Activated T-cell treated with anti-CD3 and anti-CD28 coated beads for 1 hour (primary cell): ENCODE results near the gene ADGRD1.
"Not testable (repeated sequence)": the region's sequence is repeated elsewhere in the genome, so short reads cannot be mapped to it uniquely, and the experiment has no call there.

ENCODE experiments used
- DNase-seq: peaks from one replicate; pipeline ENCODE4 v3.0.0-alpha.2; 2020; ENCODE audit warnings: low read depth

Gene ADGRD1

DNA sequence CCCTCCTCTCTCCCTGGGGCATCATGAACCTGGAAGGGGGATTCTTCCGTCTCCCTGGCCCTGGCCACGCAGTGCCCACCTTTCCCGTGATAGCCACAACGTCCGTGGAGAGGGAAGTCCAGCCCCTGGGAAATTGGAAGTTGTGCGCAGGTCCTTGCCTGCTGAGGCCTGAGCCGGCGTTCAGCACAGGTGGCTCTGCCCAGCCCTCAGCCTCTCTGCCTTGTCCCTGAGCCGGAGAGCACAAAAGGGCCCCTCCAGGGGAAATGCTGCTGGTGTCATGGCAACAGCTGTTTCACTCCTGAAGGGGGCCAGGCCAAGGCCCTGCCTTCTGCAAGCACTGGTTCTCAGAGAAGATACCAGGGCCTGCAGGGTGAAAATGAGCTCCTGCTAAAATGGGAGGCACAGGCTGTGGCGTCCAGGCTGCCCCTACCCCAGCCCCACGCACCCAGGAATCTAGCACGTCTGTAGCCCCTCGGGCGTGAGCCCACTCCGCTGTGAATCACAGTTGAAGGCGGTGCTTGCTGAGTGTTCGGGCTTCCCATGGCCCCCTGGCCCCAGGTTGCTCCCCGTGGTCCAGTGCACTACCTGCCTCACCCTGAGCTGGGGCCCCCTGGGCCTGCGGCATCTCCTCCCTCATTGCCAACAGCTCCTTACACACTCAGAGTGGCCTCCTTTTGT is 149.4 kb downstream of the ADGRD1 start:
- no peak for DNase-seq

DNA sequence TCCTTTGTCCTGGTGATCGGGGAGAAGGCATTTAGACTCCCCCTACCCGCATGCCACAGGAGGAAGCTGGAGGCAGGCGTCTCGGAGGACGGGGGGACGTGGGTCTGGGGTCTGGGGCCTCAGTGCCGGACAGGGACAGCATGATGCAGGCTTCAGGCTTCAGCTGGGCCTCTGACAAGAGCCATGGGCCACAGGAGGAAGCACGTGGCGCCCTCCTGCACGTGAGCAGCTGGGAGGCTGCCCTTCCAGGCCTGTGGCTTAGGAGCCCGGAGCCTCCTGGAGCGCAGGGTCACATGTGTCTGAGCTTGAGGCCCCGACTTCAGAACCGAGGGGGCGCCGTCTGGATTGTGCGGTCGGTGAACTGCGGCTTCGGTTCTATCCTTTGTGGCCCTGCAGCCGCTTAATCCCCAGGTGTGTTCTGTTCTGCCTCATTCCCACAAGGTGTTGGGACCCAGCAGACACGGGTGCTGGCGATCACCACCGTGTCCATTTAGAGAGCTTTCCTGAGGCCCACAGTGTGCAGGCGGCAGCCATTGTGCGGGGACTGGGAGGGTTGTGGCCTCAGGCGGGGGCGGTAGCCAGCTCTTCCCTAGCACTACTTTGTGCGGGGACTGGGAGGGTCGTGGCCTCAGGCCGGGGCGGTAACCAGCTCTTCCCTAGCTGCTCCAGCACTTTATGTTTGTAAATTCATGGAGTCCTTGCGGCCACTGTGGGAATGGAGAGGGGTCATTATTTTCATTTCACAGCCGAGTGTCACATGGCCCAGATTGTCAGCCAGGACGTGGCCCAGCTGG is 150.2 kb downstream of the ADGRD1 start:
- DNase-seq: no peak

DNA sequence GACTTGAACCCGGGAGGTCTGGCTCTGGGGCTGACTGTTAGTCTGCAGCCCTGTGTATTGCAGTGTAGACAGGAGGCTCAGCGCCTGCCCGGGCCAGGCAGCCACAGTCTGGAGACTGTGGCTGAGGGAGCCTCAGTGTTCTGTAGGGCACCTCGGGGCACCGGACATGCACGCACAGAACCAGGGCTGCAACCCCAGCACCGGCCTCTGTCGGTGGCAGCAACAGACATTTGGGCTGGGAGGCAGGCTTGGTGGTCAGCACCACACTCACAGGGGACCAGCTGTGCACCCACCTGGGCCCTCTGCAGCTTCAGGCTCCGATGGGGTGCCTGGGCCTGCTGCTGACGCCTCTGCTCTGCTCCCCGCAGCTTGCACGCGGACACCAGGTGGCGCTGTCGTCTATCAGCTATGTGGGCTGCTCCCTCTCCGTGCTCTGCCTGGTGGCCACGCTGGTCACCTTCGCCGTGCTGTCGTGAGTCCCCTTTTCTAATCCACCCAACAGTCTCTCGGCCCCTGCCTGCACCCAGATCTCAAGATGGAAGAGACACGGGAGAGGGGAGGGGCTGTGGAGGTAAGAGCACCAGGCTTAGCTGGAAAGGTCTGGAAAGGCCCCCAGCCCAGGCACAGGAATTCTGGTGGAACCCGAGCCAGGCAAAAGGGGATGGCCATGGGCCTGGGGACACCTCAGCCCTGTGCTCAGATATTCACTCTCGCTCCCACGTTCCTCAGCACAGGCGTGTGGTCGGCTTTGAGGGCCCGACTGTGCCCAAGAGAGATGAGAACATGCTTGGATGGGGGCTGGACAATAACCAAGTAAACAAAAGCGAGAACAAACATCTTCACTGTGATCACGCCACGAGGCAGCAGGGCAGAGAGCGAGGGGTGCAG is 151.0 kb downstream of the ADGRD1 start:
- peak; percentile 71 for DNase-seq

DNA sequence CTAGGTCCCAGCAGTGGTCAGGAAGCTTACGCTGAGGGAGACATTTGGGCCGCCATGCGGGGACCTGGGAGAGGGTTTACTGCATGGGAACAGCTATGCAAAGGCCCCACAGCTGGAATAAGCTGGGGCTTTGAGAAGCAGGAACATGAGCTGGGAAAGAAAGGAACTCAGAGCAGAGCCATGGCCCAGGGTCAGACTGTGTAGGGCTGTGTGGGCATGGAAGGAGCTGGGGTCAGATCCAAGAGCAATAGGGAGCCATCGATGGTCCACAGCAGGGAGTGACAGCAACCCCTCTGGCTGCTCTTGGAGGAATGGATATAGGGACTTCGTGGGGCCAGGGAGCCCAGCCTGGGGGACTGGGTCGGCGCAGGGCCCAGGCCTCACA is 151.6 kb downstream of the ADGRD1 start:
- no peak for DNase-seq

DNA sequence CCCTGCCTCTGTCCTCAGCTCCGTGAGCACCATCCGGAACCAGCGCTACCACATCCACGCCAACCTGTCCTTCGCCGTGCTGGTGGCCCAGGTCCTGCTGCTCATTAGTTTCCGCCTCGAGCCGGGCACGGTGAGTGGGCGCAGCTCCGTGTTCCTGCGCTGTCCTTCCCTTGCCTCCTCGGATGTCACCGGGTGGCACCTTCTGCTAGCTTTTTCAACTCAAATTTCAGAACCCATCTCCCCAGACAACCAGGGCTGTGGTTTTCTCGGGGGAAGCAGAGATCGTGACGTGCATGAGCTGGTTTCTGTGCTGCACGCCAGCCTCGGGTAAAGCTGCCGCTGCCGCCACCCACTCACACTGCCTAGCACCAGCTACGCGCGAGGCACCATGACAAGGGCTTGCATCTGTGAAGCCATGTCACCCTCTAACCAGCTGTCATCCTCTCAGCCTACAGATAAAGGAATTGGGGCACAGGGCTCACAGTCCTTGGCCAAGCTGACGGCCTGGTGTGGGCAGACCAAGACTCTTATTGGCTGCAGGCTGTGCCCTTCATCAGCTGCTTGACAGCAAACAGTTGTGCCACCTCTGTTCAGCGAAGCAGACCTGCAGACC is 152.1 kb downstream of the ADGRD1 start:
- peak; percentile 18 for DNase-seq

DNA sequence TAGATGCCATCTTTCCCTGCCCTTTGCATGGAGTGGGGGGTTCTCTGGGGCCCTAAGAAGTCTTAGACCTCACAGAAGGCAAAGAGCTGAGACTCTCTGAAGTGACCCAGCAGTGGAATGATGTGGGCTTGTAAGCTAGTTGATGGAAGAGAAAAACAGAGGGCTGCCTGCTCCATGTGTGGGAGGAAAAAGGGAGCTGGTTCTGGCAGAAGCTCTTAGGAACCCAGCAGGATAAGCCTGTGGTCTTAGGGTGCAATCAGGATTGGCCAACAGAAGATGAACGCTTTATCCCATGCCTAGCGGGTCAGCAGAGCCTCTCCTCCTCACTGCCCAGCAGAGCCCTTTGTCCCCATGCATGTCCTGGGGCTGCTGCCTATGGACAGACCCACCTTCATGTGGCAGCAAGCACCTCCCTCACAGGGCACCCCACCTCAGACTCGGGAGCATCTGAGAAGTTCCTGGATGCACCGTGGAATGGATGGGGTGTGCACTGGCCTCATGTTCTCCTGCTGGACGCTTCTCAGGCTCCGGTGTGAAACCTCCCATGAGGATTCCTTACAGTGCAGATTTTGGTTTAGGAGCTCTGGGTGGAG is 152.7 kb downstream of the ADGRD1 start:
- DNase-seq: no peak

DNA sequence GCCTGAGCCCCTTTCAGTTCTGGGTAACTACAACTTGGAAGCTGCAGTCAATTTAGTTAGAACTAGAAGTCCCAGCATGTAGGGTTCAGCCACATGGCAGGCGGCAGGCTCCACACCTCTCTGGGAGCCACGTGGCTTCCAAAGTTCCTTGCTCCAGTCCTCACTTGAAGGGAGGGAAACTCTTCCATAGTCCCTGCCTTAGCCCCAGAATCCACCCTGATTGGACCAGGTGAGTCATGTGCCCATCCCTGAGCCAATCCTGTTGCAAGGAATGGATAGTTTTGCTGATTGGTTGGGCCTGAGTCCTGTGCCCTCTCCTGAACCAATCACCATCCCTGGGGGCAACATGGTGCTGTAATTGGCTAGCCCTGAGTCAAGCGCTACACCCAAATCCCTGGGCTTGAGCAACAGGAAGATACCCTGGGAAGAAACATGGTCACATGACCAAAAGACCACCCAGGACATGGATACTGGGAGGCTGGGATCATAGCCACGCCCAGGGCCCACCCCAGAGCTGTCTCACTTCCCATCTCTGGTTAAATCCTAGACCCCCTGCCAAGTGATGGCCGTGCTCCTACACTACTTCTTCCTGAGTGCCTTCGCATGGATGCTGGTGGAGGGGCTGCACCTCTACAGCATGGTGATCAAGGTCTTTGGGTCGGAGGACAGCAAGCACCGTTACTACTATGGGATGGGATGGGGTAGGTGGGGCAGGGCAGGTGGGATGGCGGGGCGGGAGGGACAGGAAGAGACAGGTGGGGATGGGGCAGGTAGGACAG is 154.7 kb downstream of the ADGRD1 start:
- DNase-seq: no peak

DNA sequence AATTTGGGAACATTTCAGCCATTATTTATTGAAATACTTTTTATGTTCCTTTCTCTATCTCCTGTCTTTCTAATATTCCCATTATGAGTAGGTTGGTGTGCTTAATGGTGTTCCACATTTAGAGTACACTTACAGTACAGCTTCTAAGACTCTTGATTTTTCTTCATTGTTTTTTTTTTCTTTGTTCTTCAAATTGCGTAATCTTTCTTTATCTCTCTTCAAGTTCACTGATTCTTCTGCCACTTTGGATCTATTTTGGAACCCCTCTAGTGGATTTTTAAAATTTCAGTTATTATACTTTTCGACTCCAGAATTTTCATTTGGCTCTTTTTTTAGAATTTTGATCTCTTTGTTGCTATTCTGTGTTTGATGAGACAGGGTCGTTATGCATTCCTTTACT is 157.7 kb downstream of the ADGRD1 start:
- no peak for DNase-seq

DNA sequence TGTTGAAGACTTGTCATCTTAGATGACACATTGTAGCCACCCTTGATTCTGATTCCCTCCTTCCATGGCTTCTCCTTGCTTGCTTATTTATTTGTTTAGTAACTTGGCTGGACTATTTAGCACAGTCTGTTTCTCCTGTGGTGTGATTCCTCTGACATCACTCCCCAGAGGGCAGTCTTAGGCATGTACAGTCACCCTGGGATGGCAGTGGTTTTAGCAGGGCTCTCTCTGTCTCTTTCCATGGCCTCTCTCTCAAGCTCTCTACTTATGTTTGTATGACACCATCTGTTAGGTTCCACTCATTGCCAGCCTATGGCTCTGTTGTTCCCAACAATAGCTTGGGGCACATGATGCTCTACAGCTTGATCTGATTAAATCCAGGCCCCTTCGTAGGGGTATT is 158.3 kb downstream of the ADGRD1 start:
- no peak for DNase-seq

DNA sequence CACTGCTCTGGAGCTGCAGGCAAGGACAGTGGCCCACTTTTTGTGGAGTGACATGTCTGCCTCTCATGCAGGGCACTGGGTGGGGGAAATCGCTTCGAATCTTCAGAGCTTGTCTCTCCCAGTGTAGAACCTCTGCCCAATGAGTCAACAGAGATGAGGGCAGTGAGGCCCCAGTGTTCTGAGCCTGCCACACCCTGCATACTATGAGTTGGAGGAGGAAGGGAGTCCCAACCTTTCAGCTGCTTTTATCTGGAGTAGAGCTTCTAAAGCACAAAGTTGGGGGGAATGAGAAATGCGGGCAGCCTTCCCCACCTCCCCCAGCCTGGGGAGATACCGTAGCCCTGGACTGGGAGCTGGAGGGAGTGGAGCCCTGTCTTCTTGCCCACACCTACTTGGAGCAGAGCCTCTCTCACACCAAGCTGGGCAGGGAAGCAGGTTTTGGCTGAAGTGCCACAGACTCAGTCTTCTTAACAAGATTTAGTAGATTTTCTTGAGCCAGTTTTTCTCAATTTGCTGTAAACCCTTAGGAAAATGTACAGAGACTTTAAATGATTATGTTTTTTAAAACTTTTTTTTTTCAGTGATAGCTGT is 159.1 kb downstream of the ADGRD1 start:
- DNase-seq: no peak

DNA sequence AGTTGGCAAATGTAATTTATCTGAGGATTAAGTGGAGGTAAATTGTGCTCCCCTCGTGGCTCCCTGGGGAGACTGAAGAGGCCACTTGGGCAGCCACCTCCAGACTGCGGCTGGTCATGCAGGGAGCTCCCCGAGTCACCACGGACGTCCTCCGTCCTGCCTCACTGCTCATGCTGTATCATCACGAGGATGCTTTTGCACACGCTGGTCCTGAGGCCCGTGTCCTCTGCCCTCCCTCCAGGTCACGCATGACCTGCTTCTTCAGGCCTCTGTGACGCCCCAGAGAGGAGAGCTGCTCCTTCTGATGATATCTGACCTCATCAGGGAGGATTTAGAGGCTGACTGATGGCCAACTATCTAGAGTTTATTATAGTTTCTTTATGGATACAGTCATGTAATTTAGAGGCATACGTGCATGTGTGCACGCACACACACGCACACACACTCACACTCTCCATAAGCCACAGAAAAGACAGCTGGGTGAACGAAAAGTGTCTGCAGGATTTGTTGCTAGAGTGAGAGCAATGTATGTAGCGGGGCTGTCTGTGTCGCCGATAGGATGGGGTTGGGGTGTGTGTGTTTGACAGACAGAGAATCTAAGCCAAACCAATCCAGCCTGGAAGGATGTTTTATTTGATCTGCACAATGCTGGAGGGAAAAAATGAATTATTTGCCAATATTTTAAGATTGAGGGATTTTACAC is 160.0 kb downstream of the ADGRD1 start:
- DNase-seq: no peak

DNA sequence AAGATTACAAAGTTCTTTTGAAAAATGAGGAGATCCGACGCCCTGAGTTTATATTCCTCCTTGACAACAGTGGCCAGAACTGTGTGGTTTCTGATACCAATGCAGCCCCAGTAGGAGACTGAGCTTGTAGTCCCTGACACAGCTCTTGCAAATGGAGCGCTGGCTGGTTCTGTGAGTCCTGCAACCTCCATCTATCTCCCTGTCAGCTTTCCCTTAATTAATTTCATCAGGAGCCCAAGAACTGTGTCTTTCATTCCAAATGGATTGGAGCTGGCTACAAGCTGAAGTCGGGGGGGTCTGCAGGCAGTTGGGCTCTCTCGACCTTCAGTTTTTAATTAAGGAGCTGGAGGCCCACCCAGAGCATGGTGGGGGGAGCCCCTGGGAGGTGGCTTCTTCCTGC is 160.6 kb downstream of the ADGRD1 start:
- no peak for DNase-seq

DNA sequence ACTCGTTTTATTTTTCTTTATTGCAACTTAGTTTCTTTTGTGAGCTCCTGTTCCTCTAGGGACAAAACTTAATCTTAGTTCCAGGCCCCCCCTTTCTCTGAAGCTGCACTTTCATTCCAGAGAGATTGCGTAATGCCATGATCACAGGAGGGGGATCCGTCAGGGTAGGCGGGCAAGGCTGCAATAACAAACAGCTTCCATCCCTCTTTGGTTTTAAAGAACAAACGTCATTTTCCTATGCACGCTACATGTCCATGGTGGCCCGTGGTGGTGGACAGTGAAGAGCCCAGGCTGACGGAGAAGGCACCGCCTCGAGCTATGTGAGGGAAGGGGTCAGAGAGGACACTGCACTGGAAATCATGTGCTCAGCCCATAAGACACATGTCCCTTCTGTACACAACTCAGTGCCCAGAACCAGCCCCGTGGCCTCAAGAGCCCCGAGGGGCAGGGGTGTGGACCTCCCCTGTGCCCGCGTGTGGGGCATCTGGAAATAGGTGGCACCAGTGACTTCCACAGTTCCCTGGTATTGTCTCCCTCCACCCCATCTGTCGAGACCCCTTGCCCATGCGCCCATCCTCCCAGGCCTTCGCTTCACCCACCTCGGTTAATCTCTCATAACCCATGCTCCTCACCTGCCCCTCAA is 161.4 kb downstream of the ADGRD1 start:
- DNase-seq: no peak

DNA sequence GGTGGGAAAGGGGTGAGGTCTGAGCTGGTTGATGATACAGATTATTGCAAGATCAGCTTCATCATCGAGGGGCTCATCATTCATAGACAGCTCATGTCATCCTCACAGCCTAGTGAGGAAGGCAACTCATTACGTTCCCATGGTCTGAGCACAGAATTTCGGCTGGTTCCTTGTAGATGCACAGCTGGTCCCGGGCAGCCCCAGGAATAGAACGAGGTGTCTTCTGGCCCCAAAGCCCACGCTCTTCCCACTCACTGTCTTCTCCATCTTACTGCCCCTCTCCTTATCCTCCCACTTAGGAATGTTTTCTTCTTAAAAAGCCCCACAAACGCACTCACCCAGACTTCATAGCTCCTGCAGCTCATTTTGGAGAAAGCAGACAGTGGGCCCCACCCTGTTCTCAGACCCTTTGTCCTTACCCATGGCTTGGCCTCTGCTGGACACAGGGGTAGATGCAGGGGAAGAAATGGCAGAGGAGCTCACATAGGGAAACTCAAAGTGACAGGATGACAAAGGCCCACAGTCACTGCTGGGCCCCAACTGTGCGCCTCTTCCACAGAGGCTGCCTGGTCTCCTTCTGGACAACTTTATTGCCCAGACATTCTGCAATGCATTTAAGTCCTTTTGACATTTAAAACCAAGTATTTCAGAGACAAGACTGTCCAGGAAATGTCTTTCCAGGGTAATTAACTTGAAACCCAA is 162.2 kb downstream of the ADGRD1 start:
- DNase-seq: no peak

DNA sequence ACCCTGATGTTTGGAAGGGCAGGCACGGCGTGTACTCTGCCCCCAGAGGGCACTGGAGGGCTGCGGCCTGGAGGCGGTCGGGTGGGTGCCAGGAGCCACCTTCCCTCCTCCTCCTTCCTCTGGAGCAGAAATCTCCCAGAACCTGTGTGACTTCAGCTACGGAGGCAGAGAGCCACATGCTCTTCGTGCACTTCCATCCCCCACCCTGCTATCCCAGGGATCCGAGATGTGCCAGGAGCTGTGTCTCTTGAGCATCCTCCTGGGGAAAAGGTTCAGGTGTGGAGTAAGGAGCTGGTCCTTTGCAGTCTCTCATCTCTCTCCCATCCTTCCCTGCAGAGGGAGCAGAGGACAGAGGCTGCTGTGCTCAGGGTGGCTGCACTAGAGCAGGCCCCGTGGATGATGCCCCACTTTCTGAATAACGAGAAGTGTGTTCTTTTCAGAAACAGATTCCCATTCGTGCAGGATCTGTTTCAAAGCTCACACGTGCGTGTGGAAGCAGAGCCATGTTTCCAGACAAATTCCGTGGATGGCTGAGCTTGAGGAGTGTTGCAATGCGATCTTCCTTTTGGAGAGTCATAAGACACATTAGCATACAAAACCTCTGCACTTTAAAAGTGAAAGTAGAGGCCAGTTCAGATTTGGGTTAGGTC is 162.9 kb downstream of the ADGRD1 start:
- no peak for DNase-seq

DNA sequence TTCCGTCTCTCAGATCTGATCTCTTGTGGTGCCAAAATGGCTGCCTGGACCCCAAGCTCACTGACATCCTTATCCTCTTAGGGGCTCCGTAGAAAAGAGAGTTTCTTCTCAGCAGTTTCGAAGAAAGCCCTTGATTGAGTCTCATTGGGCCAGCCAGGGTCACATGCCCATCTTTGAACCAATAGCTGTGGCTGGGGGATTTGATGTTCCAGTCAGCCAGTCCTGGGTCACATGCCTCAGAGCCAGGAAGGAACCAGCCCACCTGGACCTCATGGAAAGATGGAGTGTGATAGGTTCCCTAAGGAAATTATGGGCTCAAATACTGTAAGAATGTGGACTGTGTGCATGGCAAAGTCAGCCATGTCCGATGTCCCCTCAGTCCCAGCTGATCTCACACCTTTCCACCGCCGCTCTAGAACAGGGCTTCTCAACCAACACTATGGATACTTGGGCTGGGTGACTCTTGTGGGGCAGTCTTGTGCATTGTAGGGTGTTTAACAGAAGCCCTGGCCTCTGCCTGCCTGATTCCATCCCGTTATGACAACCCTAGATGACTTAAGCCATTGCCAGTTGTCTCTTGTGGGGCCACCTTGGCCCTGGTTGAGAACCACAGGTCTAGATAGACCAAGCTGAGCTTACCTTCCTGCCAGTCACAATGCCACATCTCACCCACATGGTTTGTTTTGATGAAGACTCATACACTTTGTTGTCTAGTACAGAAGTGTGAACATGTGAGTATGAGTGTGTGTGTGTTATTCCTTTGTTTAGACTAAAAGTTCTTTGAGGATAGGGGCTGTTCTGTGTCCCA is 163.9 kb downstream of the ADGRD1 start:
- DNase-seq: no peak

DNA sequence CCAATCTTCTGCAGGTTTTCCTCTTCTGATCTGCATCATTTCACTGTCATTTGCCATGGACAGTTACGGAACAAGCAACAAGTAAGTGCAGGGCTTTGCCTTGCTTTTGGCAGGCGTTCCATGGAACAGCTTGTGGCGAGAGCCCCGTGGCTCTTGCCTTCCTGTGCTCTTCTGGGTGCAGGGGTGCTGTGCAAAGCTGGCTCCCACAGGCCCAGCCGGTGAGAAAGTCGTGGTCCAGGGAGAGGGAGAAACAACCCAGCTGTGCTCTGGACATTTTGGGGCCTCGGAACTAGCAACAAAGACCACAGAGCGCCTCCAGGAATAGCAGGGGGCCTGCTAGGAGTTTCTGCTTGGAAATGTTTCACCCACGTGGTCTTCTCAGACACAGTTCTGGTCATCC is 164.7 kb downstream of the ADGRD1 start:
- DNase-seq: no peak

DNA sequence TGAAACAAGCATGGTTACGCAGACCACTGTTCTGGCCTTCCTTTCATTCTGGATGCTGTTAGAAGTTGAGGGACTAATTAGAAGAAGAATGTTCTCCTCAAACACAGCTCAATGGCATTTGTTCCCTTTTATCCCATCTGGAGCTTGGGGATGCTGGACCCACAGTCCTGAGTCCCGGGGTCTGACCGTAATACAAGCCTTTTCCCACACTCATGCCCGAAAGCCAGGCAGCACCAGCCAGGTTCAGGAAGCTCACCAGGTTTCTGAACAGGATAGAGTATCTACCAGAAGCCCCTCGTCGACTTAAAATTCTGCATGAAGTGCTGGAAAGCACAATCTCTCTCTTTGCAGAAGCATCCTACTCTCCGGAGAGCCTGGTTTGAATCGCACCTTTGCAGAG is 165.6 kb downstream of the ADGRD1 start:
- not testable (repeated sequence) for DNase-seq
